Stimulated activated memory B cell treated with anti-CD40 and anti-IgM and Interleukin-4, amounts not matched to agents 10 μg/mL and 1 μg/mL and 100 μg/mL, for 72 hours (primary cell): Measurements from ENCODE around the gene JAG1.
A peak's percentile ranks its signal among the peaks of the same experiment; 100 is the strongest.

Experiments
- ATAC-seq: fragments of 150-1000 bp; cut with Tn5 transposase; 2 replicates; pipeline ENCODE4 v1.10.0; 2021
- H3K27ac Mint-ChIP-seq: one replicate; pipeline ENCODE4 v1.8.0; 2022; ENCODE audit warnings: mild to moderate bottlenecking, mixed read lengths
- H3K27me3 Mint-ChIP-seq: one replicate; pipeline ENCODE4 v1.8.0; 2022; ENCODE audit warnings: mixed read lengths
- H3K36me3 Mint-ChIP-seq: one replicate; pipeline ENCODE4 v1.8.0; 2022; ENCODE audit warnings: mixed read lengths
- H3K4me1 Mint-ChIP-seq: one replicate; pipeline ENCODE4 v1.8.0; 2022; ENCODE audit warnings: mixed read lengths
- H3K4me3 Mint-ChIP-seq: one replicate; pipeline ENCODE4 v1.8.0; 2022; ENCODE audit warnings: mild to moderate bottlenecking, moderate library complexity, mixed read lengths
- H3K9me3 Mint-ChIP-seq: one replicate; pipeline ENCODE4 v1.8.0; 2022; ENCODE audit warnings: mixed read lengths

JAG1 gene

DNA sequence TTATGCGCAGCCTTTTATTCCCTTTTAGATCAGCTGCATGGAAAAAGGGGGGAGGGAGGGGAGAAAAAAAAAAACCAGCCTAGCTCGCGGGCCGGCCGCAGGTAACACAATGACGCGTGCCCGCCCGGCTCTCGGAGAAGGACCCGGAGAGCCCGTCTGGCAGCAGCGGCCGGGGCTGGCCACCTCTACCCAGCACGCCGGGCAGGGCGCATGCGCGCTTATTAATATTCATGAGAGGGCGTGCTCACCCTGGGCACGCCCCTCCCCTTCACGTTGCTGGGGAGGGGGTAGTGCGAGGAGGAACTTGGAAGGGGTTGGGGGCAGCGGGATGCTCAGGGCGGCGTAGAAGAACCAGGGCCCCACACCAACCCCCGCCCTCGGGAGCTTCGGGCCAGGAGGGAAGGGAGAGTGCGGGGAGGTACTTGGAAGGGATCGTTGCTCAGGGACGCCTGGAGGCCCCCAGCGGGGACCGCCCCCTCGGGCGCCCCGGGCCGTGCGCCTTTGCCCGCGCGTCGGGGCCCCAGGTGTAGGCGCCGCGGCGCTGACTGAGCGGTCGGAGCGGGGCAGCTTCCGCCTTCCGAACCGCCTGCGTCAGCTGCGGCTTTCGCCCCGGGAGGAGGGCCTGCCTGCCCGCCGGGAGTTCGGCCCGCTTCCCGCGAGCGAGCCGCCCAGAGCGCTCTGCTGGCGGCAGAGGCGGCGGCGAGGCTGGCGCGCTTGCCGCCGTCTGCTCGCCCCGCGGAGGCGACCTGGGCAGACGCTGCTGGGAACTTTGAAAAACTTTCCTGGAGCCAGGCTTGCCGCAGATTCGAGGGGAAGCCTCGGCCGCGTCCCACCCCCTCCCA lies at the start of gene JAG1:
Gene JAG1, minus strand, starts transcription at position 158 of the 842 bp plus-strand sequence. CDS start 469 bp downstream, outside the sequence.
- no peaks in the 10 kb centered on the region for H3K36me3 Mint-ChIP-seq
- H3K9me3 Mint-ChIP-seq, result no peaks in the 10 kb centered on the region
- peaks cover 77% of the 10 kb centered on the region for H3K27me3 Mint-ChIP-seq
- H3K4me3 Mint-ChIP-seq, result peak within 1 kb of the TSS; percentile 74
- peak within 1 kb of the TSS; percentile 60 for H3K27ac Mint-ChIP-seq
- ATAC-seq, result peak; percentile 77
- H3K4me1 Mint-ChIP-seq, result peaks cover 43% of the 10 kb centered on the region

GRCh38 chr20:10721976-10722375 lies 48.2 kb upstream of the JAG1 start:
- Mint-ChIP-seq H3K4me3 (no peak overlapping the region), H3K9me3 (peaks cover 3% of the 10 kb centered on the region), H3K36me3 (no peaks in the 10 kb centered on the region), H3K27me3 (peaks cover 10% of the 10 kb centered on the region), H3K27ac (no peak overlapping the region), H3K4me1 (no peaks in the 10 kb centered on the region)
- ATAC-seq, result no peak

GRCh38 chr20:10721137-10721896 lies 47.5 kb upstream of the JAG1 start:
- H3K27me3 Mint-ChIP-seq, result peaks cover 7% of the 10 kb centered on the region
- no peaks in the 10 kb centered on the region for H3K36me3 Mint-ChIP-seq
- no peaks in the 10 kb centered on the region for H3K4me1 Mint-ChIP-seq
- H3K4me3 Mint-ChIP-seq, result no peak overlapping the region
- no peak overlapping the region for H3K27ac Mint-ChIP-seq
- no peak for ATAC-seq
- H3K9me3 Mint-ChIP-seq, result peaks cover 3% of the 10 kb centered on the region

GRCh38 chr20:10720565-10720964 lies 46.8 kb upstream of the JAG1 start:
- no peaks in the 10 kb centered on the region for H3K9me3 Mint-ChIP-seq
- H3K27me3 Mint-ChIP-seq, result peaks cover 7% of the 10 kb centered on the region
- ATAC-seq, result no peak
- no peaks in the 10 kb centered on the region for H3K36me3 Mint-ChIP-seq
- no peak overlapping the region for H3K27ac Mint-ChIP-seq
- no peaks in the 10 kb centered on the region for H3K4me1 Mint-ChIP-seq
- no peak overlapping the region for H3K4me3 Mint-ChIP-seq

DNA sequence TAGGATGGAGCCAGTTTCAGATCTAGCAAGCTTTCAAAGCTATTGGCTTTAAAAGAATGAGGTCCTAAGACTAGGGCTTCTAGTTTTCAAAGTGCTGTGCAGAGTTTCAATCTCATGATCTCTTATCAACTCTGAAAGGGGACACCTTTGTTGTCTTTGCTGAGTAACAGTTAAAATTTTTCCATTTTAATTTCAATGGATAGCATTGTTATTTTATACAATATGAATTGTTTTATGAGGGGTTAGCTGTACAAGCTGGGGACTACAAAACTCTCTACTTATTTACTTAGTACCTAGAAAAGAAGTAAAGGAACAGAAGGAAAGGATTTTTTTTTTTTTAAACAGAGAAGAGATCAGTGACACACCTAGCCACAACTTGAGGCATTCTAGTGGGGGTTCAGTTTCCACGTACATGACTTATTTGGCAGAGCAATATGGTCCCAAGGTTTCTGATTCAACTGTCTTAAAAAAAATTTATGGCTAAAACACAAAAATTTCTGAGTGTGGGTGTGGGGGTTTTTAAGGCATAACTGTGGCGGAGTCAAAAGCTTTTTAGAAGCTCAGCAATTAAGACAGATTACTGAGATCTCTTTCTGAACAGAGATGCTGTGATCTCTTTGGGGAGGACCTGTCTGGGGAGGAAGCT lies 46.1 kb upstream of the JAG1 start:
- Mint-ChIP-seq H3K4me3 (no peak overlapping the region), H3K4me1 (no peaks in the 10 kb centered on the region), H3K9me3 (no peaks in the 10 kb centered on the region), H3K27ac (no peak overlapping the region), H3K36me3 (no peaks in the 10 kb centered on the region), H3K27me3 (peaks cover 7% of the 10 kb centered on the region)
- ATAC-seq, result no peak

GRCh38 chr20:10718661-10719060 lies 44.9 kb upstream of the JAG1 start:
- peak; percentile 31 for ATAC-seq
- Mint-ChIP-seq H3K4me1 (no peaks in the 10 kb centered on the region), H3K4me3 (no peak overlapping the region)

GRCh38 chr20:10716855-10717254 lies 43.1 kb upstream of the JAG1 start:
- Mint-ChIP-seq H3K4me3 (no peak overlapping the region), H3K27me3 (no peaks in the 10 kb centered on the region), H3K36me3 (no peaks in the 10 kb centered on the region), H3K27ac (no peak overlapping the region), H3K4me1 (no peaks in the 10 kb centered on the region), H3K9me3 (no peaks in the 10 kb centered on the region)
- ATAC-seq, result no peak

More at GRCh38 chr20:10718661-10719060, 44.9 kb upstream of the JAG1 start:
- no peak overlapping the region for H3K27ac Mint-ChIP-seq
- H3K36me3 Mint-ChIP-seq, result no peaks in the 10 kb centered on the region
- H3K9me3 Mint-ChIP-seq, result no peaks in the 10 kb centered on the region
- peaks cover 7% of the 10 kb centered on the region for H3K27me3 Mint-ChIP-seq

DNA sequence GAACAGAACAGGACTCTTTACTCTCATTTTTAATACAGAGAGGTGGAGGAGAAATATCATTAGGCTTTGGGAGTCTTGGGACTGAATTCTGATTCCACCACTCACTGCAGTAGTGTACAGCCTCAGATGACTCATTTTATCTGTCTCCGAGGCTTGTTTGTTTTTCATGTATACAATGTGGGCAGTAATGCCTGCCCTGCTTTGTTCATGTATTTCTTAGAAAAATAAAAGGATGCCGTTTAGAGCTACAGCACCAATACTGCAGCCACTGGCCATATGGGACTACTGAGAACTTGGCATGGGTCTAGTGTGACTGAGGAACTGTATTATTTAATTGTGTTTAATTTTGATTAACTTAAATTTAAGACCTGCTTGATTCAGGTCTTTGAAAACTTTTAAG lies 41.2 kb upstream of the JAG1 start:
- no peak overlapping the region for H3K4me3 Mint-ChIP-seq
- no peaks in the 10 kb centered on the region for H3K36me3 Mint-ChIP-seq
- no peaks in the 10 kb centered on the region for H3K4me1 Mint-ChIP-seq
- H3K27ac Mint-ChIP-seq, result no peak overlapping the region
- H3K27me3 Mint-ChIP-seq, result no peaks in the 10 kb centered on the region
- no peaks in the 10 kb centered on the region for H3K9me3 Mint-ChIP-seq
- ATAC-seq, result no peak

DNA sequence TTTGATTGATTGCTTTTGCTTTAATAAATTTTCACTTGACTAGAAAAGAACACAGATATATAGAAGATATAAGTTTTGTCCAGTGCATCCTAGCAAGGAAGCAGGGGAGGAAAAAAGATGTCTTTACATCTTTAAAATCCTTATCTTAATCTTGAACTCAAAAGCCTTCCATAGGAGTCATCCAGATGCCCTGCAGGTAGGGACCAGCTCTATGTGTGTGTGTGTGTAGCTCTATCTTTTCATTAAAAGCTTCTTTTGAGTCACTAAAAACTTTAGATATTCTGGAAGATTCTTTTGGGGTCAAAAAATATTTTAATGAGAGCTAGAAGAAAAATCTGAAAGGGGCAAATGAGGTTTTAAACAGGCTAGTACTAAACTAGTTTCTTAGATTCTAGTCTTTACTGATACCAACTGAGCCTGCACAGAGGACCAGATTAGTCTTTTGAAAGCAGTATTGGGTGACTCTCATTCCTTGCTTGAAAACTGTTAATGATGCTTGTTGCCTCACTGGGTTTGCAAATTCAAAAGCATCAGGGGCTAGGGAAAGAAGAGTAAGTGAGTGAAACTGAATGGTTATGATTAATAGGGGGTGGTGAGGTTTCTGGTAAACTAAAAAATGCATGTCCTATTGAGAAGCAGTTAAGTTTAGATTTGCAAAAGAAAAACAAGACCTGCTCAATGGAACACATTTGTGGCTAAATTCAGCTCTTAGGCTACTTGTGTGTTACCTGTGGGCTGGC lies 40.6 kb upstream of the JAG1 start:
- no peaks in the 10 kb centered on the region for H3K9me3 Mint-ChIP-seq
- H3K27me3 Mint-ChIP-seq, result no peaks in the 10 kb centered on the region
- H3K4me1 Mint-ChIP-seq, result no peaks in the 10 kb centered on the region
- no peak for ATAC-seq
- H3K36me3 Mint-ChIP-seq, result no peaks in the 10 kb centered on the region
- H3K4me3 Mint-ChIP-seq, result no peak overlapping the region
- no peak overlapping the region for H3K27ac Mint-ChIP-seq

- Mint-ChIP-seq H3K9me3 (no peaks in the 10 kb centered on the region), H3K4me3 (no peak overlapping the region), H3K36me3 (no peaks in the 10 kb centered on the region), H3K4me1 (no peaks in the 10 kb centered on the region), H3K27ac (no peak overlapping the region), H3K27me3 (no peaks in the 10 kb centered on the region)
- no peak for ATAC-seq
Observed at GRCh38 chr20:10713161-10713560, 39.4 kb upstream of the JAG1 start.

- ATAC-seq, result no peak
- no peaks in the 10 kb centered on the region for H3K36me3 Mint-ChIP-seq
- H3K27me3 Mint-ChIP-seq, result no peaks in the 10 kb centered on the region
- H3K9me3 Mint-ChIP-seq, result no peaks in the 10 kb centered on the region
- no peak overlapping the region for H3K4me3 Mint-ChIP-seq
- no peaks in the 10 kb centered on the region for H3K4me1 Mint-ChIP-seq
- H3K27ac Mint-ChIP-seq, result no peak overlapping the region
Observed at GRCh38 chr20:10711903-10712451, 38.2 kb upstream of the JAG1 start.

DNA sequence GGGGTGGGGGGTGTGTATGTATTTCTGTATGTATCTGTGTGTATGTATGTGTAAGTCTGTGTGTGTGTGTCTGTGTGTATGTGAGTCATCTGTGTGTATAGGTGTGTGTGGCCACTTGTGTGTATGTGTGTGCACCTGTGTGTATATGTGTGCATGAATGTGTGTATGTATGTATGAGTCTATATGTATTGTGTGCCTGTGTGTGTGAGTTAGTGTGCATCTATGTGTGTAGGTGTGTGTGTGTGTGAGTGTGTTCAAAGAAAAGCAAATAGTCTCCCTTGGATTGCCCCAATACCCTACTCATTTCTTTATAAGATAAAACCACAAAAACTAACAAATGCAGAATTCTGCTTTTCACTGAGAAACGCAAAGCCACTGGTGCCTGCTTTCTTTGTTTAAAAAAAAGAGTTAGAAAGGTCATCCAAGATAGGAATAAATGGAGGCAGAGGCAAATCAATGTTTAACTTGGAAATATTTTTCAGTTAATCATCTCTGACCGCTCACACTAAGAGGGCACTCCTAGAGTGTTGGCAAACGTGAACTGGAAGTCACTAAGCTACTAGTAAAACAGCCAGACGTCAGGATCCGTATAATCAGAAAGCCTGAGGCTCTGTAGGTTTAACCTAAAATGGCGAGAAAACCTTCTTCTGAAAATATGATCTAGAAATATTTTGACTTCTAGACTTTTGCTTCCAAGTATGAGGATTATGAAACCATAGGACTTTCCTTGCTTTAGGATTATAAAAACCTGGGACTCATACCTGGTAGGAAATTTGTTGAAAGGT lies 37.4 kb upstream of the JAG1 start:
- peaks cover 5% of the 10 kb centered on the region for H3K27me3 Mint-ChIP-seq
- H3K4me3 Mint-ChIP-seq, result no peak overlapping the region
- H3K9me3 Mint-ChIP-seq, result peaks cover 2% of the 10 kb centered on the region
- ATAC-seq, result no peak
- H3K36me3 Mint-ChIP-seq, result no peaks in the 10 kb centered on the region
- no peaks in the 10 kb centered on the region for H3K4me1 Mint-ChIP-seq
- no peak overlapping the region for H3K27ac Mint-ChIP-seq

- no peaks in the 10 kb centered on the region for H3K36me3 Mint-ChIP-seq
- H3K4me1 Mint-ChIP-seq, result no peaks in the 10 kb centered on the region
- no peak for ATAC-seq
Observed at GRCh38 chr20:10709916-10710315, 36.1 kb upstream of the JAG1 start.

More at GRCh38 chr20:10709916-10710315, 36.1 kb upstream of the JAG1 start:
- H3K9me3 Mint-ChIP-seq, result peaks cover 2% of the 10 kb centered on the region
- H3K4me3 Mint-ChIP-seq, result no peak overlapping the region
- peaks cover 9% of the 10 kb centered on the region for H3K27me3 Mint-ChIP-seq
- no peak overlapping the region for H3K27ac Mint-ChIP-seq
